SJSA1 (cell line): ENCODE data around the gene CD163L1. TPM values are rescaled to one million over a fixed set of nuclear protein-coding genes. Genes with fewer than 3 reads are reported as not detected.

ENCODE experiments used
- DNase-seq, 2 experiments: peaks; one replicate each; pipeline ENCODE4 v3.0.0-alpha.2; 2015 to 2020; ENCODE audit warnings: low spot score in 2 of 2, low read depth in 1 of 2
- H3K27ac ChIP-seq: fragments of 250-450 bp; sonication (Bioruptor Pico); 2 replicates; pipeline ENCODE4 v1.5.1; 2020; ENCODE audit warnings: mild to moderate bottlenecking, moderate library complexity
- H3K27me3 ChIP-seq: fragments of 250-450 bp; sonication (Bioruptor Pico); replicated peaks from 2 replicates; pipeline ENCODE4 v1.5.1; 2020; ENCODE audit warnings: mild to moderate bottlenecking, moderate library complexity
- H3K36me3 ChIP-seq: fragments of 250-450 bp; sonication (Bioruptor Pico); 2 replicates; pipeline ENCODE4 v1.5.1; 2020; ENCODE audit warnings: mild to moderate bottlenecking
- H3K4me1 ChIP-seq: fragments of 250-450 bp; sonication (Bioruptor Pico); replicated peaks from 2 replicates; pipeline ENCODE4 v1.6.1; 2021; ENCODE audit warnings: mild to moderate bottlenecking
- H3K4me3 ChIP-seq: fragments of 250-450 bp; sonication (Bioruptor Pico); 2 replicates; pipeline ENCODE4 v1.5.1; 2020; ENCODE audit warnings: mild to moderate bottlenecking
- H3K9me3 ChIP-seq: fragments of 250-450 bp; sonication (Bioruptor Pico); replicated peaks from 2 replicates; pipeline ENCODE4 v1.5.1; 2020; ENCODE audit warnings: mild to moderate bottlenecking
- total RNA-seq: library from RNA; depleted of rRNA; stranded (reverse); fragments of >200 nt; shearing (Covaris generic); gene quantifications from 2 replicates; pipeline ENCODE4 v1.2.3, GENCODE V29; 2014; rRNA removed

CD163L1 gene
- 0.56 and 2.9 TPM in 2 replicates for total RNA-seq

GRCh38 chr12:7444076-7444475, at the start of gene CD163L1:
Gene CD163L1, minus strand, starts transcription at chr12:7444153. Its CDS starts 26 bp downstream, at chr12:7444127.
- H3K9me3 ChIP-seq: 0 out of 2 replicates have a peak, but pooled peaks cover 2% of the 10 kb centered on the region
- no peak within 1 kb of the TSS for H3K27ac ChIP-seq
- no peaks in the 10 kb centered on the region for H3K4me1 ChIP-seq
- no peaks in the 10 kb centered on the region for H3K36me3 ChIP-seq
- peaks cover 8% of the 10 kb centered on the region for H3K27me3 ChIP-seq
- H3K4me3 ChIP-seq: no peak within 1 kb of the TSS
- DNase-seq: no peak

- Histone ChIP-seq H3K4me3 (no peak overlapping the region), H3K9me3 (no peaks in the 10 kb centered on the region), H3K27ac (no peak overlapping the region), H3K4me1 (peaks cover 15% of the 10 kb centered on the region), H3K36me3 (no peaks in the 10 kb centered on the region), H3K27me3 (no peaks in the 10 kb centered on the region)
- DNase-seq: no peak
Measured at GRCh38 chr12:7493006-7493405, 49.1 kb upstream of the CD163L1 start.

GRCh38 chr12:7486512-7486911, 42.6 kb upstream of the CD163L1 start:
- Histone ChIP-seq H3K4me1 (no peaks in the 10 kb centered on the region), H3K36me3 (no peaks in the 10 kb centered on the region), H3K27me3 (no peaks in the 10 kb centered on the region), H3K27ac (no peak overlapping the region), H3K9me3 (no peaks in the 10 kb centered on the region), H3K4me3 (no peak overlapping the region)
- no peak for DNase-seq

GRCh38 chr12:7485095-7485494, 41.1 kb upstream of the CD163L1 start:
- no peaks in the 10 kb centered on the region for H3K4me1 ChIP-seq
- no peak overlapping the region for H3K4me3 ChIP-seq
- H3K27me3 ChIP-seq: no peaks in the 10 kb centered on the region
- no peak for DNase-seq
- no peaks in the 10 kb centered on the region for H3K36me3 ChIP-seq
- H3K27ac ChIP-seq: no peak overlapping the region
- H3K9me3 ChIP-seq: no peaks in the 10 kb centered on the region

- Histone ChIP-seq H3K27me3 (no peaks in the 10 kb centered on the region), H3K9me3 (no peaks in the 10 kb centered on the region), H3K27ac (no peak overlapping the region), H3K4me3 (no peak overlapping the region), H3K4me1 (no peaks in the 10 kb centered on the region), H3K36me3 (no peaks in the 10 kb centered on the region)
- DNase-seq: no peak
Measured at GRCh38 chr12:7483343-7483742, 39.4 kb upstream of the CD163L1 start.

GRCh38 chr12:7479771-7480170, 35.8 kb upstream of the CD163L1 start:
- no peak for DNase-seq
- no peaks in the 10 kb centered on the region for H3K27me3 ChIP-seq
- no peak overlapping the region for H3K4me3 ChIP-seq
- no peak overlapping the region for H3K27ac ChIP-seq
- H3K4me1 ChIP-seq: no peaks in the 10 kb centered on the region
- H3K36me3 ChIP-seq: no peaks in the 10 kb centered on the region
- H3K9me3 ChIP-seq: no peaks in the 10 kb centered on the region

- Histone ChIP-seq H3K9me3 (no peaks in the 10 kb centered on the region), H3K4me3 (no peak overlapping the region), H3K36me3 (no peaks in the 10 kb centered on the region), H3K27me3 (no peaks in the 10 kb centered on the region), H3K27ac (no peak overlapping the region), H3K4me1 (no peaks in the 10 kb centered on the region)
- no peak for DNase-seq
Measured at GRCh38 chr12:7472060-7472459, 28.1 kb upstream of the CD163L1 start.

GRCh38 chr12:7460375-7461259, 16.7 kb upstream of the CD163L1 start:
- no peaks in the 10 kb centered on the region for H3K9me3 ChIP-seq
- H3K4me1 ChIP-seq: no peaks in the 10 kb centered on the region
- no peak overlapping the region for H3K27ac ChIP-seq
- no peaks in the 10 kb centered on the region for H3K36me3 ChIP-seq
- H3K4me3 ChIP-seq: no peak overlapping the region
- no peaks in the 10 kb centered on the region; the same call in 1 of the 2 replicates for H3K27me3 ChIP-seq
- peak in 1 of 2 experiments; percentile 27 for DNase-seq

- H3K27ac ChIP-seq: no peak overlapping the region
- H3K27me3 ChIP-seq: no peaks in the 10 kb centered on the region; the same call in 1 of the 2 replicates
- no peaks in the 10 kb centered on the region for H3K4me1 ChIP-seq
- no peak for DNase-seq
- H3K4me3 ChIP-seq: no peak overlapping the region
- no peaks in the 10 kb centered on the region for H3K36me3 ChIP-seq
- no peaks in the 10 kb centered on the region for H3K9me3 ChIP-seq
Measured at GRCh38 chr12:7459973-7460372, 16.0 kb upstream of the CD163L1 start.

GRCh38 chr12:7451756-7452155, 7.8 kb upstream of the CD163L1 start:
- no peaks in the 10 kb centered on the region for H3K9me3 ChIP-seq
- H3K36me3 ChIP-seq: no peaks in the 10 kb centered on the region
- no peak overlapping the region for H3K4me3 ChIP-seq
- no peak overlapping the region for H3K27ac ChIP-seq
- DNase-seq: no peak
- no peaks in the 10 kb centered on the region for H3K4me1 ChIP-seq
- H3K27me3 ChIP-seq: no peaks in the 10 kb centered on the region; the same call in 1 of the 2 replicates

GRCh38 chr12:7450667-7451066, 6.7 kb upstream of the CD163L1 start:
- H3K36me3 ChIP-seq: no peaks in the 10 kb centered on the region
- H3K27me3 ChIP-seq: no peaks in the 10 kb centered on the region; the same call in 1 of the 2 replicates
- H3K9me3 ChIP-seq: no peaks in the 10 kb centered on the region
- no peak overlapping the region for H3K27ac ChIP-seq
- no peaks in the 10 kb centered on the region for H3K4me1 ChIP-seq
- no peak overlapping the region for H3K4me3 ChIP-seq
- no peak for DNase-seq

GRCh38 chr12:7448099-7448498, 4.1 kb upstream of the CD163L1 start:
- no peaks in the 10 kb centered on the region for H3K27me3 ChIP-seq
- DNase-seq: no peak
- no peak overlapping the region for H3K4me3 ChIP-seq
- no peak overlapping the region for H3K27ac ChIP-seq
- no peaks in the 10 kb centered on the region for H3K36me3 ChIP-seq
- H3K9me3 ChIP-seq: no peaks in the 10 kb centered on the region
- H3K4me1 ChIP-seq: no peaks in the 10 kb centered on the region

GRCh38 chr12:7444537-7444936, 584 bp upstream of the CD163L1 start:
- no peak for DNase-seq
- H3K27me3 ChIP-seq: peaks cover 8% of the 10 kb centered on the region
- 0 out of 2 replicates have a peak, but pooled peaks cover 2% of the 10 kb centered on the region for H3K9me3 ChIP-seq
- no peaks in the 10 kb centered on the region for H3K4me1 ChIP-seq
- no peak overlapping the region for H3K4me3 ChIP-seq
- H3K27ac ChIP-seq: no peak overlapping the region
- H3K36me3 ChIP-seq: no peaks in the 10 kb centered on the region

- Histone ChIP-seq H3K4me1 (no peaks in the 10 kb centered on the region), H3K4me3 (no peak overlapping the region), H3K36me3 (no peaks in the 10 kb centered on the region), H3K27me3 (peaks cover 8% of the 10 kb centered on the region), H3K27ac (no peak overlapping the region), H3K9me3 (0 out of 2 replicates have a peak, but pooled peaks cover 2% of the 10 kb centered on the region)
- no peak for DNase-seq
Measured at GRCh38 chr12:7441216-7441615, 2.7 kb downstream of the CD163L1 start.
